ENCODE results near the gene ROR2.

The ROR2 gene

DNA sequence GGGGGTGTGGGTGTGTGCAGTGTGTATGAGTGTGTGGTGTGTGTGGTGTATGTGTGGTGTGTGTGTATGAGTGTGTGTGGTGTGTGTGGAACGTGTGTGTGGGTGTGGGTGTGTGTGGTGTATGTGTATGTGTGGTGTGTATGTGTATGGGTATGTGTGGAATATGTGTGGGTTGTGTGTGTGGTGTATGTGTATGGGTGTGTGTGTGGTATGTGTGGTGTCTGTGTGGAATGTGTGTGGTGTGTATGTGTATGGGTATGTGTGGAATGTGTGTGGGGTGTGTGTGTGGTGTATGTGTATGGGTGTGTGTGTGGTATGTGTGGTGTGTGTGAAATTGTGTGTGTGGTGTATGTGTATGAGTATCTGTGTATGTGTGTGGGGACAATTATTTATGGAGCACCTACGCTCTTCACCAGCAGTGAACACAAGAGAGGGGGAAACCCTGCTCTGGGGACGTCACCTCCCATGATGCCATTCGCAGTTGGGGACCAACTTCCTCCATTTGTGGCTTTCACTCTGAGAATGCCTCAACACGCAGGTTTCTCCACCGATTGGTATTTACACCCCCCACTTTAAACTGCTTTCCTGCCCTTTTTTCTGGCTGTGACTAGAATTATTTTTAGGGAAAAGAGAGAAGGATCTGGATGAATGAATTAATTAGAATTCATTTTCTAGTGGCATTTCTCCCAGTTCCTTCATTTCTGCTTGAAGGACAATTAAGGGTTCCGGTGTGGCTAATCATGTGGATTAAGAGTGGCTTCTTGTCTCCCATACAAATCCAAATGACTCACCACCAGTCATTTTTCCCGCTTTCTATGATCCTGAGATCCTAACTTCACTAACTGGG lies 238.1 kb downstream of the ROR2 start:
- DNase-seq: no peak

DNA sequence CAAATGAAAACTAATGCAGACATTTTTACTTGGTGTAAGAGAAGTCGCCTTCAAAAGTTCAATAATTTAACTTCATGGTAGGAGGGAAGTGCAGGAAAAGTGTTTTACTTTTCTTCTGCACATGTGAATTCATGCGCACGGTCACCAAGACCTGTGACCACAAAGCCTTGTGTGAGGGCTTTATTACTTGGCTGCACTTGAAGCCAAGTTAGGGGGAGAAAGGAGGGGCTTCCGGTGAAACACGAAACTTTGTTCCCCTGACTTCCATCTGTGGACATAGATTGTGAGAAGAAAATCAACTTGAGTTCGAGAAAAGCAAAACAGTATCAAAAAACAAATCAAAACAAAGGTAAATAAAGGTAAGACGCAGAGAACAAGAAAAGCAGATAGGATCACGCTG lies 239.9 kb downstream of the ROR2 start:
- DNase-seq: no peak

DNA sequence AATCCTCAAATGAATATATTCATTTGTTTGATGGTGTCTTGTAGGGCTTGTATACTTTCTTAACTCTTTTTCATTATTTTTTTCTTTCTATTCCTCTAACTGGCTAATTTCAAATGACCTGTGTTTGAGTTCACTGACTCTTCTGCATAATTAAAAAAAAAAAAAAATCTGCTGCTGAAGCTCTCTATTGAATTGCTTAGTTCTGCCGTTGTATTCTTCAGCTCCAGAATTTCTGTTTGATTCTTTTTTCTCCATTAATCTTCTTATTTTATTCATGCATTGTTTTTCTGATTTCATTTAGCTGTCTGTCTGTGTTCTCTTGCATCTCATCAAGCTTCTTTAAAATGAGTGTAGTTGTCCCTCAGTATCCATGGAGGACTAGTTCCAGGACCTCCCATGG lies 244.6 kb downstream of the ROR2 start:
- no peak for DNase-seq

DNA sequence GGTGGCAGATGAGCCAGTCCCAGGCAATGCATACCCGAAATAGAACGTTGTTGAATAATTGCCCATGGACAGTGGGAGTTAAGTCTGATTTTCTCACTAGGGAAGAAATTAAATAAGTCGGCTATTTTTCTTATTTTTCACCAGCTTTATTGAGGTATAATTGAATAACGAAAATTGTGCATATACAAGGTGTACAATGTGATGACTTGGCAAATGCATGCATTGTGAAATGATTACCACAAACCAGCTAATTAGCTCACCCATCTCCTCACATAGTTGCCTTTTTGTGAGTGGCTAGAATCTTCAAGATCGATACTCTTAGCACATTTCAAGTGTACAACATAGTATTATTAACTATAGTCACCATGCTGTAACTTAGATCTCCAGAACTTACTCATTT lies 249.6 kb downstream of the ROR2 start:
- DNase-seq: no peak

DNA sequence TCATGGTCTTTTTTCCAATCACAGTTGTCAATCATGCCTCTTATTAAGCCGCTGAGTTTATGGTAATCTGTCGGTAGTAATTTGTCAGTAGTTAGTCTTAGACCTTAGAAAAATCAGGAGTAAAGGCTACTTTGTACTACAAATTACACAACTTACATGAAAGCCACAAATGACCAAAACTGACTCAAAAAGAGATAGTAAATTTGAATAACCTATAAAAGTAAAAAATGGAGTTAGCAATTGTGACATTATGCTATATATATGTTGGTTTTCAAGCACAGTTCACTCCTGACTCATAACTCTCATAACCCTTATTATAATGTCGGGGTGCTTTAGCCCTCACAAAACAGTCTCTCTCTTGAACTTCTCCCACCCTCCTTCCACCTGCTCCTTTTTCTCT lies 251.8 kb downstream of the ROR2 start:
- no peak for DNase-seq

DNA sequence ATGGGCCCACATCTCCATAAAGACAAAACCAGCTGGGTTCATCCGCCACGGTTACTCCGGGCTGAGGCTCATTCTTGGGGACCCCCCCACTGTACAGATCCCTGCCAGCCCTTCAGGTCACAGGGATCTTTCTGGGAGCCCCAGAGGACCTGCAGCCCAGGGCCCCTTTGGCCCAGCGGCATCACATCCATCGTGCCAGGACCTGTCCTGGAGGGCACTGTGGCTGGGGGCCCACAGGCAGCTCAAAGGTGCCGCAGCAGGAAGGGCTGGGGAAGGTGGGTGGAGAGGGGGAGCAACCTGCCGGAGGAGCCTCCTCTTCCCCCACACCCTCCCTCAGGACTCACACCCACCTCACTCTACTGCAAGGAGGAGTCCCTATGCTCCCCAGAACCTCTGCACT lies 252.8 kb downstream of the ROR2 start:
- DNase-seq: no peak

DNA sequence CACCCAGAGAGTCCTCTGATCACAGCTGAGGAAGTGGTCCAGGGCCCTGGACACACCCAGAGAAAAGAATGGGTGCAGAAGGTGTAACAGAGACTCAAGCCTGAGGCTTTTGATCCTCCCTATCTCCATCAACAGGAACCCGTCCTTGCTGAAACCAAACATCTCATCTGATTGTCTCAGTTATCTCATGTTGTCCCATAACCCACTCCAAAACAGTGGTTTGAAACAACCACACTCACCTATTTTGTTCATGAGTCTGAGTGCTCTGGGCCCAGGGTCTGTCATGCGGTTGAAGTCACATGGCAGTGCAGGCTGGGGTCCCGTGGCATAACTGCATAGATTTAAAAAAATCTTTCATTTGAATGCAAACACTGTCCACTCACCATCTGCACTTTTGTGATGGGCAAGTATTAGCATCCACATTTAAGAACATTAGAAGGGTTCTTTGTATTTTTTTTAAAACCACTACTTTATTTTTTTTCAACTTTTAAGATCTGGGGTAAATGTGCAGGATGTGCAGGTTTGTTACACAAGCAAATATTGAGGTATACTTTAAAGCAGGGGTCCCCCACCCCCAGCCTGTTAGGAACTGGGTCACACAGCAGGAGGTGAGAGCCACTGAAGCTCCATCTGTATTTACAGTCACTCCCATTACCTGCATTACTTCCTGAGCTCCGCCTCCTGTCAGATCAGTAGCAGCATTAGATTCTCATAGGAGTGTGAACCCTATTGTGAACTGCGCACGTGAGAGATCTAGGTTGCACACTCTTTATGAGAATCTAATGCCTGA lies 255.8 kb downstream of the ROR2 start:
- DNase-seq: no peak

DNA sequence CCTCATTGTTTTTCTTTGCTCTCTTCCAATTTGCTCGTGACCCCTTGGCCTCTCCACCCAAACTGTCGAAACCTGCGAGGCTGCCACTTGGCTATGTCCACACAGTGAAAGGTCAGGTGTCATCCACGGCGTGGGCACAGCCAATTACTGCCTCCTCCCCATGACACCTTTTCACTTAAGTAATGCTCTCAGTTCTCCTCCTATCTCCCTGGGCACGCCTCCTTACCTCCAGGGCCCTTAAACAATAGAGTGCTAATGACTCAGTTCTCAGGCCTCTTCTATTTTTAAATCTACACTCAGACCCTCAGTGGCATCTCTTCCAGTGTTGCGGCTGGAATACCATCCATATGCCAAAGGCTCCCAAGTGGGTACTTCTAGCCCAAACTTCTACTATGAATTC lies 256.8 kb downstream of the ROR2 start:
- no peak for DNase-seq

DNA sequence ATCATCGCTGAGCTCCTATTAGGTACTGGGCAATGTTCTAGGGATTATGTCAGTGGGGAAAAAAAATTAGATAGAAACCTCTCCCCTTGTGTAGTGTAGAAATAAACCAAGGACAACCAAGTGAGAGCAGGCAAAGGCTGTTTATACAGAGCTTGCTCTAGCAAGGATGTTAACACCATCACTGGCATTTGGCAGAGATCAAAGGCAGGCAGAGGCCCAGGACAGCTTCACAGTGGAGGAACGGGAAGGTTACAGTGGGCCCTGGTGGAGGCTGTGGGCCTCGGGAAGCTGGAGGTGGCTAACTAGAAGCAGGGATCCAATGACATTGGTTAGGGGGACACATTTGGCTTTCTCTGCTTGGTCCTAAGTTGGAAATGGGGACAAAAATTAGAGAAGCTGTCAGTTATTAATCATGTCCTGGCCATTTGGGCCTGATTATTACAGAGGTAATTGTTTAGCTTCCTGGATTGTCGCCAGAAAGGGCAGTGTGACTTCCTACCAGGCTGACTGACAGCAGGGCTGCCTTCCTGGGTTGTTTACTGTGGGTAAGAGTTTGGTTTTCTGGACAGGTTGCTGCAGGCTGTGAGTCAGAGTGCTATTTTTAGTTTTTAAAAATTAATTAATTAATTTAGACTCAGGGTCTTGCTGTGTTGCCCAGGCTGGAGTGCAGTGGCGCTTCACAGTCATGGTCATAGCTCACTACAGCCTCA lies 259.3 kb downstream of the ROR2 start:
- DNase-seq: no peak

DNA sequence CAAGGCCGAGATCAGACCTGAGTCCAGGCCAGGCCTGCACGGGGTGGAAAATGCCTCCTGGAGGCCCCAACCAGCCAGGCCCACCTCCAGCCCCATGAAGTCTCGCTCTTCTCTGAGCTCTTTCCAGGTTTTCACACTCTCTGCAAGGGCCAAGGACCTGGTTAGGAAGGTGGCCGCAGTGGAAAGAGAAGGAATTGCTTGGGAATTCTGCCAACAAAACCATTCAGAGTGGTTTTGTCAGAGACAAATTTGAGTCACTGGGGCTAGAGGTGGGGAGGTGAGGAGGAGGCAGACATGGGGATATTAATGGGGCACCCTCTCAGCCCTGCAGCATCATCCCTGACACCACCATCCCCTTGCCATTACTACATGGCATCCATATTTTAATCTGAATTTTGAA lies 261.0 kb downstream of the ROR2 start:
- DNase-seq: no peak

DNA sequence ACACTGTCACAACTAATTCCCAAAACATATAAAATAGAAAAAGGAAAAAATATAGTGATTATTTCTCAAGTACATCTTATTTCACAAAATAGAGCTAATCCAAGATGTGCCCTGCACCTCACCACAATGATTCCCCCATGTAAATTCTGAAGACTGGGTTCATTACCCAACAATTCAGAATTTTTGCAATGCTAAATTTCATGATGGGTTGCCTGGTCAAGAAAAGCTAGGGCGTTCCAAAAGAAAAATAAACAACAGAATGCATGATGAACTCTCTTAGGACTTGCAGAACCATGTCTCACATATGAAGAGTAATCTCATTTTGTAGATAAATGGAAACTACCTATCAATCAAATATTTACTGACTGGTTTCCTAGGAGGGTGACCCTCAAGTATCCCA lies 266.8 kb downstream of the ROR2 start:
- no peak for DNase-seq

DNA sequence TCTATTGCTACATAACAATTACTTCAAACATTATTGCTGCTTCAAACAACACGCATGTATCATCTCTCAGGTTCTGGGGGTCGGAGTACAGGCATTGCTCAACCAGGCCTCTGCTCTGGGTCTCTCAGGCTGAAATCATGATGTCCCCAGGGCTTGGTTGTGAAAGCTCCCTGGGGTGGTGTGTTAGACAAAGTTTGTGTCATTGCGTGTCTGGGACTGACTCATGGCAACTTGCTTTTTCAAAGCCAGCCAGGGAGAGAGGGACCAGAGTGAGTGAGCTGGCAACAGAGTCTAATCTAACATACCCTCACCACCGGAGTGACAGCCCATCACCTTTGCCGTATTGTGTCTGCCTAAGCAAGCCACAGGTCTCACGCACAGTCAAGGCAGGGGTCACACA lies 267.2 kb downstream of the ROR2 start:
- DNase-seq: no peak

DNA sequence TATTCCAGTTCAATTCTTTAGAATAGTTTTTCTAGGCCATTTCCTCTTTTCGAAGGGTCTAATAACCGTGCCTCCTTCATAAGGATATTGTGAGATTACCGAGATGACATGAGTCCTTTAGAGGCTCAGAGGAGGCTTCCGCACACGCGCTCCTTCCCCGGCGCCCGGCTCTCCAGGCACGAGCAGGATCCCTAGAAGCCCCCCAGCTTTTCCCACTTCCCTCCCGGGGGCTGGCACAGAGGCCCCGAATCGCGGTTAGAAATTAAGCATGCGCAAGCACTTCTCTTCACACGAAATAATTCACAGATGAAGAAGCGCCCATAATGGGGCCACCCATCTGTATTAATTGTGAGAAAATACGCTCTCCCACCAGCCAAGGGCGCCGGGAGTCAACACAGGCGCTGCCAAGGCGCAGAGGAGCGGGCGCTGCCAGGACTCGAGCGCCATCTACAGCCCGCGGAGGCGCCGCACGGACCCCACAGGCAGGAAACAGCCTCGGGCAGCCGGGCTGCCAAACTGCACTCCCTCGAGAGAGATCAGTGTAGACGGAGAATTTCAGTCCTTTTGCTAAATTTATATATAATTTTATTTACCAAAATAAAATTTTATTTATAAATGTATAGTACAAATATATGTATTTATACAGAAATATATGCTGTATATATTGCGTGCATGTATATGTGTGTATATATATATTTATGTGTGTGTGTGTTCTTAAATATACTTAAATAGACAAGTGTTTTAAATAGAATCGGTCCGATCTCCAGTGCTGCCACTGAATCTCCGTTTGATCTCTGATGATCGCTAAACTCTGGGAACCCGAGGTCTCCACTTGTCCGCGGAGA lies 268.3 kb downstream of the ROR2 start:
- DNase-seq: no peak

DNA sequence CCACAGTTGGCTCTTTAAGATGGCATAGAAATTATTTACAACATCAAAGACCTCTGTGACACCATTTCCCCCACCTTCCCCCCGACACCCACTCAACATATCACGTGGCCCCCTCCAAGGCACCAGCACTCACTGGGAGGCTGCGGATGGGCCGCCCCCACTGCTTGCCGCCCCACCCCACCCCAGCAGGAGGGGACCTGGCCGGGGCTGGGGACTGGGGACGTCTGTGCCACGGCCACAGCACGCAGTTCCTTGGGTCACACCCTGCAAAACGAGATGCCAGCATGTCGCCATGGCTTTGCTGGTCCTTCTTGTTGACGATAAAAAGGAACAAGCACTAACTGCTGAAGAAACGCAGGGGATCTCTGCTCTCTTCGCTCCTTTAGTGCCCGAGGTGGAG lies 269.0 kb downstream of the ROR2 start:
- DNase-seq: no peak

DNA sequence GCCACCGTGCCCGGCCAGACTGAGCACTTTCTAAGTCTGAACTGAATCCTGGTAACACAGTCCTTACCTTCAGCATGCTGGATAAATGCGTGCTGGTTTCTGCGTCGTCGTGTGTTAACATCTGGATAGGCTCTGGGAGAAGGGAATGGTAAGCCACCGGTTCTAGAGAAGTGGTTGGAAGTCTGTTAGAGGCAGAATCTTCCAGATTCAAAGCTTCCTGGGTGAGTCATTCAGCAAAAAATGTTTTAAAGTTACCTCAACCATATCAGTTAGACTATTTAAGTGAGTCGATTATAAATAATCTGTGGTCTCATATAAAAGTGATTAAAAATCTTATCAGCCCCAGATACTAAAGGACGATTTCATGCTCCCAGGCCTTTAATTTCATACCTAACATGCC lies 269.9 kb downstream of the ROR2 start:
- no peak for DNase-seq

DNA sequence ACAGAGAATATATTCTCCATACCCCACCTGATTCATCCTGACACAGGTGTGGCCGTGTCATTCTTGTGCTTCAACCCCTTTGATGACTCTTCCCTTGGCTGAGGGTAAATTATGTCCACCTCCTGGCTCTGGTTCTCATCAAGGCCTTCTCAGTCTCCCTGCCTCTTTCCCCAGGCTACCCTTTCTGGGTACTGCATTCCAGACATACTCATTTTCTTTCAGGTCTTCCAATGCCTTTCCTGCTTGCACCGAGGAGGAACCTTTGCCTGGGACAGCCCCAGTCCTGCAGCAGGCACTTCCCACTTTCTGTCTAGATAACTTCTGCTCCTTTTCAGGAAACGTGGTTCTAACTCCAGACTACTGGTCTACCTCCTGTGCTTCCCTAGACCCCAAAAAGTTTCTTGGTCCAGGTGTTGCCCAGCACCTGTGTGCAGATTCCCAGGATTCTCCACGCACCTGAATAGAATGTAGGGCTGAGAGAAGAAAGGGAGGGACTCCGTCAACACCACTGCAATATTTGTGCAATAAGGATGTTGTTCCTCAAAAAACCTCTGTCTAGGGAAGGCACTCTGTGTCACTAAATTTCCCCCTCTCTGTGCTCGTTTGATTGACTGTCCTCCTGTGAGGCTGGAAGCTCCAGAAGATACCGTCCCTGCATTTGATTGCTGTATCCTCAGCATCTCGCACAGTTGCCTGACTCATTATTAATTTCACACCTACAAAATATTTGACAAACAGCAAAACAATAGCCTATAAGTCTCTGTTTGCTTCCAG lies 271.0 kb downstream of the ROR2 start:
- no peak for DNase-seq

DNA sequence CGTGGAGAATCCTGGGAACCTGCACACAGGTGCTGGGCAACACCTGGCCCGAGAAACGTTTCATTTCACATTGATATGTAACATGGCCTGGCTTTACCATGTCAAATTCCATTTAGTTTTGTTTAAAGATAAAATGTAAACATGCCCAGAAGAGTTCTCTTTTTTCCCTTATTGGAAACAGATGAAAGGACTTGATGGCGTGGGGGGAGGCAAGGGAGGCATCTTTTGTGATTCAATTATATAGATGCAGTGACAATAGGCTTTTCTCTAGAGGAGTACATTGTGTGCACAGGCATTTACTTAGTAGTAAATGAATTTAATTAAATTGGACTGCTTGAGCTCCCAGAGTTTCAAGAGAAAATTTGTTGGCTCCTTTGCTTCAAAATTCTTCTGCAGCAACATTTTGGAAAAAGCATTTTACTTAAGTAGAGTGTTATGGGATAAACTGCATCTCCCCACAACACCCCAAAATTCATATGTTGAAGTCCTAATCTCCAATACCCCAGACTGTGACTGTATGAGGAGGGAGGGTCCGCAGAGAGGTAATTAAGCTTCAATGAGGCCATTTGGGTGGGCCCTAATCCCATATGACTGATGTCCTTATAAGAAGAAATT lies 272.1 kb downstream of the ROR2 start:
- no peak for DNase-seq

DNA sequence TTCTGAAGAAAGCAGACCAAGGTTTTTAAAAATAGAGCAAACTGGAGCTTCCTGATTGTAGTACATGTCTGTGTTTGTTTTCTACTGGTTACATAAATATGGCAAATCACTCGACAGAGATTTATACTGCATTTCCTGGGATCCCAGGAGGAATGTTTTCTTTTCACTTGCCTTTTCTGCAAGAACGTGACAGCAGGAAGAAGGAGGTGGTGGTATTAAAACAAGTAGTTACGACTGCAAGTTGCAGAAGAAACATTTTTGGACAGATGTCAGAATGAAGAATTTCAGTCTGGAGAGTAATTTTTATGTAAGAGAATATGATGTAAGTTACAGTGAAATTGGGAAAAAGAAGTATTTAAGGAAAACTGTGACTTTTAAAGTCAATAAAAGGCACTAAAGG lies 272.7 kb downstream of the ROR2 start:
- no peak for DNase-seq

DNA sequence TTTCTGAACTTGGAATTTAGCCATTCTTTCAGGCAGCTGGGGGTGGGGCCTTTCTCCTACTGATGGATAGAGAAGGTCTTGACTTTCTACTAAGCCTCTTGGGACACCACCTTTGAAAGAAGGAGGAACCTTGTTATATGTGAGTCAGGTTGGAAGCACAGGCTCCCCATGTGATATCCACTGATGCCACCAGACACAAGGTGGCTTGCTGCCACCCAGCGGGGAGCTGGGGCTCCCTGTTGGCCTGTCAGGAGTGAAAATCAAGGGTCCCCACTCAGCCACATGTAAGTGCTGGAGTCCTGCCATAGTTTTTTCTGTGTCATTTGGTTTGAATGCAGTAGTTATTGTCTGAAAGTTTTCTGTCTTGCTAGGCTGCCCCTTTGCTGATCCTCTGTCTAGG lies 274.0 kb downstream of the ROR2 start:
- DNase-seq: no peak

DNA sequence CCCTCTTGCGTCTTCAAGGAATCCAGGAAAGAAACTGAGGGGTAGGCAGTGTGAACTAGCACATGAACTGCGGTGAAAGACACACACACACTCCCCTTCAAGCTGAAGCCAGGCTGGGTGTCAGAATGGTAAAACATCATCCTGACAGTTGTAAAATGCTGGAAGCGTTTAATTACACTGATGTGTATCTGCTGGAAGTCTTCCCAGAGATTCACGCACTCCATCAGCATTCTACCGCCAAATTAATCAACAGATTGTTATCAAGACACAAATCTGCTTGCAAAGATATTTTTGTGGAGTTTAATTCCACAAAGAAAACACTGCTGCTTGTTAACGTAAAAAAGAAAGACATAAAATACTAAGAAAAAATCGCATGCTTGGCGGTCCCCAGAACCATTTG lies 285.4 kb downstream of the ROR2 start:
- no peak for DNase-seq

DNA sequence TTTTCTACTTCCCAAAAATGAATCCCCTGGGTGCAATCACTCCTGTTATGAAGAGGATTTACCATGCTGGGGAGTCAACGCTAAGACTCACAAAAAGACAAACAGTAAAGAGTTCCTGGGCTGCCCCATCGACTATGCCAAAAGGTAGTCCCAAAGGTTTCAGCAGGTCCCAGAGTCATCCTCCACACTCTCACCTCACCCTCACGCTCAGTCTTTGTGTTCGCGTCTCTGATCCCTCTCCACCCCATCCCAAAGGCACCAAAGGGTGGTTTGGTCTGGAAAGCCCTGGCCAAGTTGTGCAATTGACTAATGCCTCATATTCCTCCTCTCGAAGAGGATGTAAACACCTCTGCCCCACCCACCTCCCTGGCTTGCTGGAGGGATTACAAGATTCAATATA lies 286.2 kb downstream of the ROR2 start:
- DNase-seq: no peak

DNA sequence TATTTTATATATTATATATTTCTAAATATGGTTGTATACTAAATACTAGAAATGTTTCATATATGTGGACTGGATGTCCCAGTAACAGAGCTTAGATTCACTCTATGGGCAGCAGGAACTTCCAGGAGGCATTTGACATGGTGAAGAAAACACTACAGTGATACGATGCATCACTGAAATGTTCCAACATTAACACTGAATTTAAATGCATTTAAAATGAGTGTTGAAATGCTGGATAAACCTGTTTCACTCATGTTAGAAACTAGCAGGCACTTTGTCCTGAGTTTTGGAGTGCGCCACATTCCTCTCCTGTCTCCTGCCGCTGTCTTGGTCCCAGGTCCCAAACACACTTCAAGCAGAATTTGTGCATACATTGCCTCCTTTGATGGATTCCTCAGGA lies 288.6 kb downstream of the ROR2 start:
- no peak for DNase-seq
